ENCODE measurements around the gene UBE2F.
"Not testable (repeated sequence)": the region's sequence is repeated elsewhere in the genome, so short reads cannot be mapped to it uniquely, and the experiment has no call there.

UBE2F gene

GRCh38 chr2:238023608-238024007 is 56.8 kb downstream of the UBE2F start:
- DNase-seq, result no peak

- DNase-seq, result no peak
Measured at GRCh38 chr2:238024986-238025385, 58.2 kb downstream of the UBE2F start.

- no peak for DNase-seq
Measured at GRCh38 chr2:238025741-238026360, 59.0 kb downstream of the UBE2F start.

GRCh38 chr2:238027058-238027457 is 60.2 kb downstream of the UBE2F start:
- no peak for DNase-seq

GRCh38 chr2:238027591-238028415 is 61.0 kb downstream of the UBE2F start:
- DNase-seq, result no peak

- DNase-seq, result no peak
Measured at GRCh38 chr2:238029853-238030252, 63.0 kb downstream of the UBE2F start.

- no peak for DNase-seq
Measured at GRCh38 chr2:238030422-238031155, 63.8 kb downstream of the UBE2F start.

- no peak for DNase-seq
Measured at GRCh38 chr2:238031751-238032150, 64.9 kb downstream of the UBE2F start.

- DNase-seq, result no peak
Measured at GRCh38 chr2:238032755-238033337, 66.0 kb downstream of the UBE2F start.

- DNase-seq, result not testable (repeated sequence)
Measured at GRCh38 chr2:238033991-238034390, 67.2 kb downstream of the UBE2F start.

- DNase-seq, result no peak
Measured at GRCh38 chr2:238038203-238038602, 71.4 kb downstream of the UBE2F start.

GRCh38 chr2:238039151-238039550 is 72.3 kb downstream of the UBE2F start:
- no peak for DNase-seq

- DNase-seq, result no peak
Measured at GRCh38 chr2:238039985-238040384, 73.2 kb downstream of the UBE2F start.

- DNase-seq, result no peak
Measured at GRCh38 chr2:238040918-238041317, 74.1 kb downstream of the UBE2F start.

GRCh38 chr2:238042090-238042489 is 75.3 kb downstream of the UBE2F start:
- DNase-seq, result no peak

- DNase-seq, result no peak
Measured at GRCh38 chr2:238042849-238043584, 76.2 kb downstream of the UBE2F start.

GRCh38 chr2:238043851-238044250 is 77.0 kb downstream of the UBE2F start:
- DNase-seq, result no peak

- DNase-seq, result no peak
Measured at GRCh38 chr2:238045575-238045974, 78.8 kb downstream of the UBE2F start.

- DNase-seq, result no peak
Measured at GRCh38 chr2:238046725-238047270, 80.0 kb downstream of the UBE2F start.

GRCh38 chr2:238053191-238053776 is 86.5 kb downstream of the UBE2F start:
- DNase-seq, result no peak

GRCh38 chr2:238055841-238056240 is 89.0 kb downstream of the UBE2F start:
- DNase-seq, result no peak

Measured in GOT3 (cell line).